Measurements from ENCODE around the gene STMP1. TPM values are rescaled to one million over a fixed set of nuclear protein-coding genes. Genes with fewer than 3 reads are reported as not detected.

Gene STMP1
- total RNA-seq, 5 donors from 2014 or later (not counting 1 experiment from before 2014, with no cell fraction given), result 15.2 to 23.0 (median 21.5) TPM

DNA sequence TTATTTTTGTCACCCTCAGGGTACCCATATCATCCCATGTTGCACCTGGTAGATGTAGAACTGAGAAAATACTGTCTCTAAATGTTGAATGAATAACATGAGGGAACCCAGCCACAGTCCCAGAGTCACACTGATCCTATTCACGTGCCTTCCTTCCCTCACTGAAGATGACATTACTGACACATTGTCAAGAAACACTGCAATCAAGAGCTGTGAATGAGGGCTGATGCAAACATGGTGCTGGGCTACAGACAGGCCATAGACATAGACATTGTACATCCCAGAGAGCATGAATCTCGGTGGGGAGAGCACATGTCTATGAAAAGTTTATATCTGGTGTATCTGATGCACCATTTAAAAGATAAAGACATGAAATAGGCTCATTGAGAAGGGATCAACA lies 55.9 kb downstream of the STMP1 start:
- CTCF ChIA-PET, result no interaction called here
- POLR2A ChIA-PET, result no interaction called here

DNA sequence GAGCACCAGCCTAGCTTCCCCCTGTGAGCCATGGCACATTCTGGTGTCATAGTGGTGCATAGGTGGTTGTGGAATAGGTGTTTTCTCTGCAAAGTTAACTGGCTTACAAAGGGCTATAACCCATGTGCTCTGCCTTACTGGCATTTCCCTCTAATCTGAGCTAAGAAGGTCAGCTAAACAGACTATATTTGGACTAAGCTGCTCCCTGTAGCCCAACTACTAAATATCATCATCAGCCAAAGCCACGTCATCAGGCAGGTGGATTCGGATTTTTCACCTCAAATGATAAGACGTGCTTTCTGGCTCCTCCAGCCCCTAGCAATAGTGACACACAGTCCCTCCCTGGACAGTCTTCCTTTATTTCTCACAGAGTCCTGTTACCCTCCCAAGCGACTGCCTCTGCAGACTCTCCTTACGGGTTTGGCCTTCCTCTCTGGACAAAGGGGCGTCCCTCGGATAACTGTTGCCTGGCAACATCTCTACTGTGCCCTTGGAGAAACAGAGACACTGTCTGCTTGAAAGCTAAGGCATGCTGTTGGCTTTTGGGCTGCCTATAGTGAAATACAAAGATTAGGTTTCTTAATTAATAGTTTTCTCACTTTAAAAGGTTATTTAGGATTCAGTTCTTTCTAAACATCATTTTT lies 56.6 kb downstream of the STMP1 start:
- no peak for ATAC-seq (replicated peaks in 1 of 4)
- POLR2A ChIA-PET, result no interaction called here

More for the DNA sequence above, 55.9 kb downstream of the STMP1 start:
- ATAC-seq (replicated peaks in 1 of 4) (no peak), DNase-seq (no peak)
- Mint-ChIP-seq H3K4me3 (no peak overlapping the region), H3K27ac (no peak overlapping the region), H3K27me3 (peaks cover 24 to 28% of the 10 kb centered on the region in 2 donors), H3K36me3 (no peaks in the 10 kb centered on the region), H3K4me1 (no peaks in the 10 kb centered on the region), H3K9me3 (no peaks in the 10 kb centered on the region)
- Histone ChIP-seq H3K4me1 (ENCODE audit: control insufficient read depth in 1 of 2, extremely low read depth in 1 of 2, insufficient read depth in 2 of 2, low read length in 2 of 2) (no peaks in the 10 kb centered on the region), H3K9me3 (no peaks in the 10 kb centered on the region), H3K27ac (ENCODE audit: low read length) (no peak overlapping the region), H3K27me3 (replicated peaks in 1 of 2; ENCODE audit: control insufficient read depth in 2 of 2, extremely low read depth in 1 of 2, insufficient read depth in 2 of 2, low read length in 1 of 2) (peaks cover 0 to 14% of the 10 kb centered on the region in 2 experiments), H3K4me3 (ENCODE audit: control insufficient read depth in 1 of 2, extremely low read depth in 1 of 2, low read length in 1 of 2) (no peak overlapping the region), H3K36me3 (ENCODE audit: control insufficient read depth in 2 of 2, extremely low read depth in 1 of 2, insufficient read depth in 1 of 2, low read length in 1 of 2) (no peaks in the 10 kb centered on the region)
- WGBS (ENCODE audit: insufficient coverage), result no CpG with 5 or more reads among the region's 2 CpGs

DNA sequence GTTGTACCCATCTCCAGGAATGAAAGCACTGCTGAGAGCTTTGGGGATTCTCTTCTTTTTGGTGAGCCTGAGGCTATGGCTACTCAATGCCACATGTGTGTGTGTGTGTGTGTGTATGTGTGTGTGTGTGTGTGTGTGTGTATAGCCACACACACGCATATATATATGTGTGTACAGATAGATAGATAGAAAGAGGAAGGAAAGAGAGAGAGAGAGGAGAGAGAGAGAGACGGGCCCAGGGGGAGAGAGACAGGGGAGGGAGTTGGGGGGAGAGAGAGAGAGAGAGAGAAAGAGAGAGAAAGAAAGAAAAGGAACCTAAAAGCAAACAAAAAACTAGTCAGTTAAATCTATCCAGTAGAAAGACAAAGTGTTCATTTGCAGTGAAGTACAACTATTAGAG lies 57.4 kb downstream of the STMP1 start:
- Mint-ChIP-seq H3K27ac (no peak overlapping the region), H3K36me3 (no peaks in the 10 kb centered on the region), H3K4me3 (no peak overlapping the region), H3K4me1 (no peaks in the 10 kb centered on the region), H3K9me3 (no peaks in the 10 kb centered on the region), H3K27me3 (peaks cover 24 to 34% of the 10 kb centered on the region in 2 donors)
- peaks cover 0 to 11% of the 10 kb centered on the region in 2 experiments for H3K27me3 ChIP-seq (replicated peaks in 1 of 2; ENCODE audit: control insufficient read depth in 2 of 2, extremely low read depth in 1 of 2, insufficient read depth in 2 of 2, low read length in 1 of 2)
- H3K27ac ChIP-seq (ENCODE audit: low read length), result no peak overlapping the region
- no peak for ATAC-seq (replicated peaks in 1 of 4)
- no peaks in the 10 kb centered on the region for H3K9me3 ChIP-seq
- no peaks in the 10 kb centered on the region for H3K36me3 ChIP-seq (ENCODE audit: control insufficient read depth in 2 of 2, extremely low read depth in 1 of 2, insufficient read depth in 1 of 2, low read length in 1 of 2)
- DNase-seq, result no peak
- ChIA-PET CTCF (no interaction called here), POLR2A (no interaction called here)
- WGBS (ENCODE audit: insufficient coverage), result no CpG with 5 or more reads among the region's 2 CpGs
- no peak overlapping the region for H3K4me3 ChIP-seq (ENCODE audit: control insufficient read depth in 1 of 2, extremely low read depth in 1 of 2, low read length in 1 of 2)
- H3K4me1 ChIP-seq (ENCODE audit: control insufficient read depth in 1 of 2, extremely low read depth in 1 of 2, insufficient read depth in 2 of 2, low read length in 2 of 2), result no peaks in the 10 kb centered on the region

More for the DNA sequence above, 56.6 kb downstream of the STMP1 start:
- Histone ChIP-seq H3K4me1 (ENCODE audit: control insufficient read depth in 1 of 2, extremely low read depth in 1 of 2, insufficient read depth in 2 of 2, low read length in 2 of 2) (no peaks in the 10 kb centered on the region), H3K9me3 (no peaks in the 10 kb centered on the region), H3K27ac (ENCODE audit: low read length) (no peak overlapping the region), H3K4me3 (ENCODE audit: control insufficient read depth in 1 of 2, extremely low read depth in 1 of 2, low read length in 1 of 2) (no peak overlapping the region), H3K36me3 (ENCODE audit: control insufficient read depth in 2 of 2, extremely low read depth in 1 of 2, insufficient read depth in 1 of 2, low read length in 1 of 2) (no peaks in the 10 kb centered on the region), H3K27me3 (replicated peaks in 1 of 2; ENCODE audit: control insufficient read depth in 2 of 2, extremely low read depth in 1 of 2, insufficient read depth in 2 of 2, low read length in 1 of 2) (peaks cover 0 to 14% of the 10 kb centered on the region in 2 experiments)
- Mint-ChIP-seq H3K4me1 (no peaks in the 10 kb centered on the region), H3K27me3 (peaks cover 24 to 31% of the 10 kb centered on the region in 2 donors), H3K36me3 (no peaks in the 10 kb centered on the region), H3K27ac (no peak overlapping the region), H3K9me3 (no peaks in the 10 kb centered on the region), H3K4me3 (no peak overlapping the region)
- no peak for DNase-seq
- WGBS (ENCODE audit: insufficient coverage), result 94% methylated on average over 3 of the region's 7 CpGs
- CTCF ChIA-PET, result no interaction called here

DNA sequence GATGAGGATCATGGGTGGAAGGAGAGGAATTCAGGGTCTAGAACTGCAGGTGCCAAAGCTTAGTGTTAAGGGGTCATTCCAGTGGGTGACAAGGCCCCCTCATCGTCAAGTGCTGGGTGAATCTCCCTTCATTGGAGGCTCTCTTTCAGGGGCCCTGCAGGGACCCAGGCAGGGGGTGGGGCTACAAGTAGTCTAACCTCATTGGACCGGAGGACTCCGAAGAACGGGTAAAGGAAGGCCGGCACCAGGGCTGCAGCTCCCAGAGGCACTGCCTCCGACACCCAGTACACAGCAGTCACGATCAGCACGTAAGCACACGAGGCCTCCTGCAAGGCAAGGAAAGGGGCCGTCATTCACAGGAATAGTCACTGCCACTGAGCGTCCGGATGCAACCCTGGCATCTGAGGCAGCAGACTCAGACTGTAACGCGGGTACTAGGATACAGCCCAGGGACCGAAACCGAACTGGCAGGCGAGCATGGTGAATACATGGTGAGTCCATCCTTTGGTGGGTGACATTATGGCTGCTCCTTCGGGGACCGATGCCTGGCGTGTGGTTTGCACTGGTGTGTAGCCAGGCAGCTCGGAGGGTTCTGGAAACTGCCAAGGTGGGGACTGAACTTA lies 59.0 kb downstream of the STMP1 start:
- Histone ChIP-seq H3K4me1 (ENCODE audit: control insufficient read depth in 1 of 2, extremely low read depth in 1 of 2, insufficient read depth in 2 of 2, low read length in 2 of 2) (no peaks in the 10 kb centered on the region), H3K4me3 (ENCODE audit: control insufficient read depth in 1 of 2, extremely low read depth in 1 of 2, low read length in 1 of 2) (no peak overlapping the region), H3K27ac (ENCODE audit: low read length) (no peak overlapping the region), H3K36me3 (ENCODE audit: control insufficient read depth in 2 of 2, extremely low read depth in 1 of 2, insufficient read depth in 1 of 2, low read length in 1 of 2) (no peaks in the 10 kb centered on the region), H3K9me3 (no peaks in the 10 kb centered on the region), H3K27me3 (replicated peaks in 1 of 2; ENCODE audit: control insufficient read depth in 2 of 2, extremely low read depth in 1 of 2, insufficient read depth in 2 of 2, low read length in 1 of 2) (peaks cover 0 to 14% of the 10 kb centered on the region in 2 experiments)
- H3K4me3 Mint-ChIP-seq, result no peak overlapping the region
- H3K36me3 Mint-ChIP-seq, result no peaks in the 10 kb centered on the region
- no peak overlapping the region for H3K27ac Mint-ChIP-seq
- ChIA-PET POLR2A (no interaction called here), CTCF (no interaction called here)
- WGBS (ENCODE audit: insufficient coverage), result 96% methylated on average over 21 of the region's 21 CpGs
- DNase-seq (no peak), ATAC-seq (replicated peaks in 1 of 4) (no peak)
- H3K4me1 Mint-ChIP-seq, result no peaks in the 10 kb centered on the region
- peaks cover 24 to 34% of the 10 kb centered on the region in 2 donors for H3K27me3 Mint-ChIP-seq
- H3K9me3 Mint-ChIP-seq, result no peaks in the 10 kb centered on the region

DNA sequence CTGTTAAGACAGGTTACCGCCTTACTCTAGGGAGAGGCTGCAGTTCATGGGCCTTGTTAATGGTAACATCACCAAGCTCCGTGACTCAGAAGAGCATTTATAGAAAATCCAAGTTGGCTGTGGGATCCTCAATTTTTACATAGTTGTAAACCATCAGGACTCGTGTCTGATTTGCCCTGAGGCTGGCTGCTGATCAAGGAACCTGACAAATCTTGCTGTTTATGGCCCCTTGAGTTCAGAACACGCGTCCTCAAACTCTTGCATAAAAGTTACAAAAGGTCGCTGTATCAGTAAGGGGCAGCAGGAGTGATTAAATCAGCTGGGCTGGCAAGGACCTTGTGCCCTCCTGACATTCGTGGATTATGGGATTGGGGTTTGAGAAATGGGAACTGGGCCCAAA lies 61.1 kb downstream of the STMP1 start:
- Histone ChIP-seq H3K27ac (ENCODE audit: low read length) (no peak overlapping the region), H3K9me3 (no peaks in the 10 kb centered on the region), H3K4me1 (ENCODE audit: control insufficient read depth in 1 of 2, extremely low read depth in 1 of 2, insufficient read depth in 2 of 2, low read length in 2 of 2) (no peaks in the 10 kb centered on the region), H3K27me3 (replicated peaks in 1 of 2; ENCODE audit: control insufficient read depth in 2 of 2, extremely low read depth in 1 of 2, insufficient read depth in 2 of 2, low read length in 1 of 2) (peaks cover 0 to 17% of the 10 kb centered on the region in 2 experiments), H3K36me3 (ENCODE audit: control insufficient read depth in 2 of 2, extremely low read depth in 1 of 2, insufficient read depth in 1 of 2, low read length in 1 of 2) (no peaks in the 10 kb centered on the region), H3K4me3 (ENCODE audit: control insufficient read depth in 1 of 2, extremely low read depth in 1 of 2, low read length in 1 of 2) (no peak overlapping the region)
- ChIA-PET CTCF (no interaction called here), POLR2A (no interaction called here)
- Mint-ChIP-seq H3K27ac (no peak overlapping the region), H3K27me3 (peaks cover 18 to 32% of the 10 kb centered on the region in 2 donors), H3K9me3 (no peaks in the 10 kb centered on the region), H3K4me3 (no peak overlapping the region), H3K4me1 (no peaks in the 10 kb centered on the region), H3K36me3 (no peaks in the 10 kb centered on the region)
- ATAC-seq (replicated peaks in 1 of 4), result no peak
- no peak for DNase-seq
- WGBS (ENCODE audit: insufficient coverage), result 73% methylated on average over 5 of the region's 7 CpGs

Other genes starting within 250 kb of the STMP1 start
- gene CNOT4, start 152.4 kb upstream of the STMP1 start, total RNA-seq, result 10 to 100 TPM; 29.4 to 36.8 (median 33.7) TPM
- 10 to 100 TPM; 52.4 to 63.0 (median 57.8) TPM for gene NUP205, start 104.6 kb upstream of the STMP1 start, total RNA-seq
- gene SLC13A4, start 65.7 kb downstream of the STMP1 start, total RNA-seq, result not detected
- not detected for gene FAM180A, start 86.3 kb downstream of the STMP1 start, total RNA-seq

Data from T-cell (primary cell).